ENCODE results near the gene CAMKK1. TPM values are rescaled to one million over a fixed set of nuclear protein-coding genes. Genes with fewer than 3 reads are reported as not detected.
A peak's percentile ranks its signal among the peaks of the same experiment; 100 is the strongest.

The CAMKK1 gene
- total RNA-seq, 1 experiment from 2014 or later, result 10.1 TPM

DNA sequence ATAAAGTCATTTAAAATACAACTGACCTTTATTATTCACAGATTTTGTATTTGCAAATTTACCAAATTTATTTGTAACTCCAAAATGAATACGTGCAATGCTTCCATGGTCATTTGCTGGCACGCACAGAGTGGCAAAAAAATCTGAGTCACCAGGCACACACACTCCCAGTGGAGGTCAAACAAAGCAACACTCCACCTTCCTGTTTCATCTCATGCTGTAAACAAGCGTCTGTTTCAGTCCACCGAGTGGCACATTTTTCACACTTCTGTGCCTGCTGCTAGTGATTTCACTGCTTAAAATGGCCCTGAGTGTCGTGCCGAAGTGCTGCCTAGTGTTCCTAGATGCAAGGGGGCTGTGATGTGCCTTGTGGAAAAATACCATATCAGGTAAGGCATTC lies 74.1 kb downstream of the CAMKK1 start:
- ChIA-PET CTCF (no interaction called here), POLR2A (ENCODE audit: unreplicated experiment) (no interaction called here)
- Histone ChIP-seq H3K4me3 (ENCODE audit: low read length) (no peak overlapping the region), H3K36me3 (ENCODE audit: low read depth, low read length) (peaks cover 26% of the 10 kb centered on the region), H3K4me2 (ENCODE audit: low read length) (no peak overlapping the region), H3K9ac (ENCODE audit: low read length) (no peak overlapping the region), H3K4me1 (ENCODE audit: insufficient read depth, low read length) (0 out of 2 replicates have a peak, but pooled peaks cover 8% of the 10 kb centered on the region), H3K27me3 (ENCODE audit: low read length) (no peaks in the 10 kb centered on the region), H3K9me2 (replicated peaks; ENCODE audit: low read length) (no peaks in the 10 kb centered on the region), H3K9me3 (ENCODE audit: low read length) (no peaks in the 10 kb centered on the region), H3K79me2 (ENCODE audit: low read length) (no peaks in the 10 kb centered on the region), H4K20me1 (ENCODE audit: low read length) (no peaks in the 10 kb centered on the region), H3F3A (ENCODE audit: low read length, unreplicated experiment) (no peaks in the 10 kb centered on the region), H3K27ac (ENCODE audit: low read length) (peak overlapping the region; percentile 46), H2AFZ (ENCODE audit: low read length) (no peak overlapping the region)
- TF ChIP-seq, protein P1, sequence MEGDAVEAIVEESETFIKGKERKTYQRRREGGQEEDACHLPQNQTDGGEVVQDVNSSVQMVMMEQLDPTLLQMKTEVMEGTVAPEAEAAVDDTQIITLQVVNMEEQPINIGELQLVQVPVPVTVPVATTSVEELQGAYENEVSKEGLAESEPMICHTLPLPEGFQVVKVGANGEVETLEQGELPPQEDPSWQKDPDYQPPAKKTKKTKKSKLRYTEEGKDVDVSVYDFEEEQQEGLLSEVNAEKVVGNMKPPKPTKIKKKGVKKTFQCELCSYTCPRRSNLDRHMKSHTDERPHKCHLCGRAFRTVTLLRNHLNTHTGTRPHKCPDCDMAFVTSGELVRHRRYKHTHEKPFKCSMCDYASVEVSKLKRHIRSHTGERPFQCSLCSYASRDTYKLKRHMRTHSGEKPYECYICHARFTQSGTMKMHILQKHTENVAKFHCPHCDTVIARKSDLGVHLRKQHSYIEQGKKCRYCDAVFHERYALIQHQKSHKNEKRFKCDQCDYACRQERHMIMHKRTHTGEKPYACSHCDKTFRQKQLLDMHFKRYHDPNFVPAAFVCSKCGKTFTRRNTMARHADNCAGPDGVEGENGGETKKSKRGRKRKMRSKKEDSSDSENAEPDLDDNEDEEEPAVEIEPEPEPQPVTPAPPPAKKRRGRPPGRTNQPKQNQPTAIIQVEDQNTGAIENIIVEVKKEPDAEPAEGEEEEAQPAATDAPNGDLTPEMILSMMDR (conservative IDR thresholded peaks at IDR 0.05; ENCODE audit: low read depth, low read length), result no peak
- TF ChIP-seq EZH2 (IDR thresholded peaks at IDR 0.05; ENCODE audit: low read length, unreplicated experiment), result no peak
- intact Hi-C loops (cut with micrococcal nuclease), result loop anchor here (1.0 kb wide), 1 partner anchor 27 kb away; no protein-coding TSS in a partner anchor
- ATAC-seq, result peak; percentile 92
- BruUV-seq (replicated peaks), result no TSS peak
- DNase-seq, result peak; percentile 30

DNA sequence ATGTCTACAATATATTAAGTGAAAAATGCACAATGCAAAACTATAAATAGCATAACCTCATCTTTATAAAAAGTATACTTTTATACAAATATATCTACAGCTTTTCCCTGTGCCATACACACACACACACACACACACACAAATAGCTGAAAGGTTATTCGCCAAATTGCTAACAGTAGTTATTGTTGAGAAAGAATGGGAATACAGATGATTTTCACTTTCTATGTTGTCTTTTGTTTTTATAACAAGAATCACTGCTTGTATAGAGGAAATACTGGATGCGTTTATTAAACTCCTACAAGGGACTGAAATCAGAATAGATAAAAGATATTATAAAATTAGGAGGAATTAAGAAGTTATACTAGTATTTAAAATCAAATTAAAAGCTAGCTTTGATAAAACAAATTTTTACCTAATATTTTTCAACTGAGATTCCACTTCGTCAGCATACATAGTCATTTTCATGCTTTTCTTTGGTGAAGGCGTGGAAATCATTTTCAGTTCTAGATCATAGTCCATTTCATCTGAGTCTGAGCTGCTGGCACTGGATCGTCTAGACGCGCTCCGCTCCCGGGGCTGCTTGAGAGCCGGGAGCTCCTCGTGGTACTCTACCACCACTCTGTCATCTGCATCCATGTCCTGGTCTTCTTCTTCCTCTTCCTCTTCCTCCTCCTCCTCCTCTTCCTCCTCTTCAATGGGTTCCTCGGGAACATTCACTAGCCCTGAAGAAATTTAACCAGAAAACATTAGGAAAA lies 74.8 kb downstream of the CAMKK1 start:
- no peaks in the 10 kb centered on the region for H3K9me3 ChIP-seq (ENCODE audit: low read length)
- ChIA-PET CTCF (no interaction called here), POLR2A (ENCODE audit: unreplicated experiment) (no interaction called here)
- H3K4me3 ChIP-seq (ENCODE audit: low read length), result no peak overlapping the region
- no peak overlapping the region for H3K9ac ChIP-seq (ENCODE audit: low read length)
- BruUV-seq (replicated peaks), result no TSS peak
- no peaks in the 10 kb centered on the region for H4K20me1 ChIP-seq (ENCODE audit: low read length)
- TF ChIP-seq EZH2 (IDR thresholded peaks at IDR 0.05; ENCODE audit: low read length, unreplicated experiment) (no peak), EZH2phosphoT487 (IDR thresholded peaks at IDR 0.05; ENCODE audit: borderline replicate concordance, low read length) (no peak)
- TF ChIP-seq, protein P1 (conservative IDR thresholded peaks at IDR 0.05; ENCODE audit: low read depth, low read length), result no peak
- no peak overlapping the region for H3K4me2 ChIP-seq (ENCODE audit: low read length)
- H2AFZ ChIP-seq (ENCODE audit: low read length), result no peak overlapping the region
- 0 out of 2 replicates have a peak, but pooled peaks cover 8% of the 10 kb centered on the region for H3K4me1 ChIP-seq (ENCODE audit: insufficient read depth, low read length)
- no peaks in the 10 kb centered on the region for H3K27me3 ChIP-seq (ENCODE audit: low read length)
- peak overlapping the region; percentile 26; the same call in 1 of the 2 replicates for H3K27ac ChIP-seq (ENCODE audit: low read length)
- peaks cover 23% of the 10 kb centered on the region for H3K36me3 ChIP-seq (ENCODE audit: low read depth, low read length)
- no peaks in the 10 kb centered on the region for H3F3A ChIP-seq (ENCODE audit: low read length, unreplicated experiment)
- no peak for ATAC-seq
- H3K79me2 ChIP-seq (ENCODE audit: low read length), result no peaks in the 10 kb centered on the region
- H3K9me2 ChIP-seq (replicated peaks; ENCODE audit: low read length), result no peaks in the 10 kb centered on the region
- DNase-seq, result no peak
- intact Hi-C loops (cut with micrococcal nuclease), result loop anchor here (1.0 kb wide), 1 partner anchor 27 kb away; no protein-coding TSS in a partner anchor

DNA sequence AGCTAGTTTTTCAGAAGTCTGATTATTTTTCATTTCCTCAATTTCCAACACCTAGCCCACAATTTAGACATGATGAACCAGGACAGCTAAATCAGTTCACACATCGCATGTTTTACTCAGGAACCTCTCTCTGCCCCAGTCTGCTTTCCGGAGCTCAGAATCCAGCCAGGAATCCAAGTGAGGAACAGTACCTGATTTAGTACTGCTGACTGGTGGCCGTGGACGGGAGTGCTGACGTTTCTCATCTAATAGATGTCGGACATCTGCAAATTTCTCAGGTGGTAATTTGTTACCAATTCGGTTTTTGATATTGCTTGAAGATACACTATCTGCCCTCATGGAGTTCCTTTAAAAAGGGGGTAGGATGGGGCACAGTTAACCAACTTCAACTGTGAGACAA lies 76.9 kb downstream of the CAMKK1 start:
- Histone ChIP-seq H3K9me3 (ENCODE audit: low read length) (no peaks in the 10 kb centered on the region), H3K27me3 (ENCODE audit: low read length) (no peaks in the 10 kb centered on the region), H2AFZ (ENCODE audit: low read length) (no peak overlapping the region), H3K4me1 (ENCODE audit: insufficient read depth, low read length) (0 out of 2 replicates have a peak, but pooled peaks cover 8% of the 10 kb centered on the region), H3K9ac (ENCODE audit: low read length) (no peak overlapping the region), H3K9me2 (replicated peaks; ENCODE audit: low read length) (no peaks in the 10 kb centered on the region), H3K27ac (ENCODE audit: low read length) (no peak overlapping the region), H4K20me1 (ENCODE audit: low read length) (no peaks in the 10 kb centered on the region), H3K79me2 (ENCODE audit: low read length) (no peaks in the 10 kb centered on the region), H3K4me2 (ENCODE audit: low read length) (no peak overlapping the region), H3F3A (ENCODE audit: low read length, unreplicated experiment) (no peaks in the 10 kb centered on the region), H3K36me3 (ENCODE audit: low read depth, low read length) (peaks cover 10% of the 10 kb centered on the region; the same call in 1 of the 2 replicates), H3K4me3 (ENCODE audit: low read length) (no peak overlapping the region)
- TF ChIP-seq EZH2 (IDR thresholded peaks at IDR 0.05; ENCODE audit: low read length, unreplicated experiment), result no peak
- TF ChIP-seq, protein P1 (conservative IDR thresholded peaks at IDR 0.05; ENCODE audit: low read depth, low read length), result 0 out of 2 replicates have a peak, but pooled peaks have one; percentile 26
- TF ChIP-seq EZH2phosphoT487 (IDR thresholded peaks at IDR 0.05; ENCODE audit: borderline replicate concordance, low read length), result no peak
- POLR2A ChIA-PET (ENCODE audit: unreplicated experiment), result no interaction called here
- no TSS peak for BruUV-seq (replicated peaks)
- CTCF ChIA-PET, result interaction anchor here (0.7 kb wide), 1 partner anchor 79 kb away, joined by 4 read pairs; no protein-coding TSS in a partner anchor
- no peak for ATAC-seq
- intact Hi-C loops (cut with micrococcal nuclease), result no loop called here
- no peak for DNase-seq

All from PC-3 (cell line).